ENCODE measurements around the gene CGNL1.

Gene CGNL1

DNA sequence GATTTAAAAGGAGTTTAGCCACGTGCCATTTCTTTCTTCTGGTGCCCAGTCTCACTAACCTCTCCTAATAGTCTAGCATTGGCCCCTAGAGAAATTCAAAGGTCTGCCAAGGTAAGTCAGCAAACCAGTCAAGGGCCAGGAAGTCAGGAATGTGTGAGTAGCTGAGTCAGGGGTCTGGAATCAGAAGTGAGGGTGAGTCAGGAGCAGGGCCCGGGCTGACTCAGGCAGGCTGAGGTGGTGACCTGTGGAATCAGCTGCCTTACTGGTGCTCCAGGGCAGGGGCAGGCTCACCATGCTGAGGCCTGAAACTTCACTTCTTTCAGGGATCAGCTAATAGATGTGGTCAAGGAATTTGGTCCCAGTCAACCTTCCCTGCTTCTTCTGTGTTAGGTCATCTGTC lies 109.6 kb downstream of the CGNL1 start:
- DNase-seq: no peak
- H3K27ac ChIP-seq (ENCODE audit: low read length): no peak overlapping the region
- H3K4me1 ChIP-seq (ENCODE audit: insufficient read depth, low read length): no peaks in the 10 kb centered on the region
- H2AFZ ChIP-seq (ENCODE audit: low read depth, low read length): no peak overlapping the region
- peaks cover 5% of the 10 kb centered on the region for H3K27me3 ChIP-seq (ENCODE audit: insufficient read depth, low read length, poor library complexity)
- no peaks in the 10 kb centered on the region for H3K79me2 ChIP-seq (ENCODE audit: insufficient read depth, low read length)
- TF ChIP-seq, protein P1, sequence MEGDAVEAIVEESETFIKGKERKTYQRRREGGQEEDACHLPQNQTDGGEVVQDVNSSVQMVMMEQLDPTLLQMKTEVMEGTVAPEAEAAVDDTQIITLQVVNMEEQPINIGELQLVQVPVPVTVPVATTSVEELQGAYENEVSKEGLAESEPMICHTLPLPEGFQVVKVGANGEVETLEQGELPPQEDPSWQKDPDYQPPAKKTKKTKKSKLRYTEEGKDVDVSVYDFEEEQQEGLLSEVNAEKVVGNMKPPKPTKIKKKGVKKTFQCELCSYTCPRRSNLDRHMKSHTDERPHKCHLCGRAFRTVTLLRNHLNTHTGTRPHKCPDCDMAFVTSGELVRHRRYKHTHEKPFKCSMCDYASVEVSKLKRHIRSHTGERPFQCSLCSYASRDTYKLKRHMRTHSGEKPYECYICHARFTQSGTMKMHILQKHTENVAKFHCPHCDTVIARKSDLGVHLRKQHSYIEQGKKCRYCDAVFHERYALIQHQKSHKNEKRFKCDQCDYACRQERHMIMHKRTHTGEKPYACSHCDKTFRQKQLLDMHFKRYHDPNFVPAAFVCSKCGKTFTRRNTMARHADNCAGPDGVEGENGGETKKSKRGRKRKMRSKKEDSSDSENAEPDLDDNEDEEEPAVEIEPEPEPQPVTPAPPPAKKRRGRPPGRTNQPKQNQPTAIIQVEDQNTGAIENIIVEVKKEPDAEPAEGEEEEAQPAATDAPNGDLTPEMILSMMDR (IDR thresholded peaks at IDR 0.05; ENCODE audit: borderline replicate concordance, extremely low read depth, low read length, poor library complexity, severe bottlenecking): no peak
- TF ChIP-seq EZH2 (IDR thresholded peaks at IDR 0.05; ENCODE audit: borderline replicate concordance, low read depth, low read length, severe bottlenecking): no peak
- no peak for ATAC-seq (ENCODE audit: insufficient read depth, low read depth)
- no peaks in the 10 kb centered on the region for H3K36me3 ChIP-seq (ENCODE audit: insufficient read depth, low read length)
- H3K9ac ChIP-seq (ENCODE audit: low read depth, low read length): no peak overlapping the region
- H4K20me1 ChIP-seq (ENCODE audit: insufficient read depth, low read length): no peaks in the 10 kb centered on the region
- H3K9me3 ChIP-seq (ENCODE audit: insufficient read depth, low read length, severe bottlenecking): no peaks in the 10 kb centered on the region
- H3K4me3 ChIP-seq (ENCODE audit: low read depth in 1 of 2, low read length in 2 of 2): no peak overlapping the region
- no peak overlapping the region for H3K4me2 ChIP-seq (ENCODE audit: insufficient read depth, low read length)

DNA sequence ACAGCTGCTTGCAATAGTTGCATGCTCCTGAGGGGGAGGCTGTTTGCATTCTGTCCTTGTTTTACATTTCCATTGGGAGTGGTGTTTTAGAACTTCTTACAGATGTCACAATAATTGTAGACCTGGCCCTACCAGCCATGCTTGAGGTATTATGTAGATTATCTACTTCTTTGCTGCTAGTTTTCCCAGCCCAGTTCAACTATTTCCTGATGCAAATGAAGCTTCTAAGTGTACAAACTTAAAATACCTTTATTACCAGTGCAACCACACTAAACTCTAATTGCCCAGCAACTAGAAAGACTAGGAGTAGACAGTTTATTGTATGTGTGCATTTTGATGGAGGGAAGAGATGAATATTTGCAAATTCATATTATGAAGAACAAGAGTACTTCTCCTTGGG lies 110.5 kb downstream of the CGNL1 start:
- DNase-seq: no peak
- Histone ChIP-seq H3K4me2 (ENCODE audit: insufficient read depth, low read length) (no peak overlapping the region), H3K9ac (ENCODE audit: low read depth, low read length) (no peak overlapping the region), H3K9me3 (ENCODE audit: insufficient read depth, low read length, severe bottlenecking) (no peaks in the 10 kb centered on the region), H3K27me3 (ENCODE audit: insufficient read depth, low read length, poor library complexity) (peaks cover 5% of the 10 kb centered on the region), H3K4me1 (ENCODE audit: insufficient read depth, low read length) (no peaks in the 10 kb centered on the region), H4K20me1 (ENCODE audit: insufficient read depth, low read length) (no peaks in the 10 kb centered on the region), H3K36me3 (ENCODE audit: insufficient read depth, low read length) (no peaks in the 10 kb centered on the region), H3K79me2 (ENCODE audit: insufficient read depth, low read length) (no peaks in the 10 kb centered on the region), H2AFZ (ENCODE audit: low read depth, low read length) (no peak overlapping the region), H3K4me3 (ENCODE audit: low read depth in 1 of 2, low read length in 2 of 2) (no peak overlapping the region), H3K27ac (ENCODE audit: low read length) (no peak overlapping the region)
- ATAC-seq (ENCODE audit: insufficient read depth, low read depth): no peak
- no peak for TF ChIP-seq EZH2 (IDR thresholded peaks at IDR 0.05; ENCODE audit: borderline replicate concordance, low read depth, low read length, severe bottlenecking)
- TF ChIP-seq, protein P1 (IDR thresholded peaks at IDR 0.05; ENCODE audit: borderline replicate concordance, extremely low read depth, low read length, poor library complexity, severe bottlenecking): no peak

GRCh38 chr15:57489122-57489521 lies 112.8 kb downstream of the CGNL1 start:
- Histone ChIP-seq H2AFZ (ENCODE audit: low read depth, low read length) (no peak overlapping the region), H3K79me2 (ENCODE audit: insufficient read depth, low read length) (no peaks in the 10 kb centered on the region), H3K27me3 (ENCODE audit: insufficient read depth, low read length, poor library complexity) (peaks cover 13% of the 10 kb centered on the region), H3K9ac (ENCODE audit: low read depth, low read length) (no peak overlapping the region), H4K20me1 (ENCODE audit: insufficient read depth, low read length) (no peaks in the 10 kb centered on the region), H3K9me3 (ENCODE audit: insufficient read depth, low read length, severe bottlenecking) (no peaks in the 10 kb centered on the region), H3K4me1 (ENCODE audit: insufficient read depth, low read length) (no peaks in the 10 kb centered on the region), H3K4me3 (ENCODE audit: low read depth in 1 of 2, low read length in 2 of 2) (no peak overlapping the region), H3K4me2 (ENCODE audit: insufficient read depth, low read length) (no peak overlapping the region), H3K27ac (ENCODE audit: low read length) (no peak overlapping the region), H3K36me3 (ENCODE audit: insufficient read depth, low read length) (no peaks in the 10 kb centered on the region)
- no peak for TF ChIP-seq EZH2 (IDR thresholded peaks at IDR 0.05; ENCODE audit: borderline replicate concordance, low read depth, low read length, severe bottlenecking)
- ATAC-seq (ENCODE audit: insufficient read depth, low read depth) (no peak), DNase-seq (no peak)

GRCh38 chr15:57493351-57493750 lies 117.0 kb downstream of the CGNL1 start:
- H3K79me2 ChIP-seq (ENCODE audit: insufficient read depth, low read length): no peaks in the 10 kb centered on the region
- H3K4me3 ChIP-seq (ENCODE audit: low read depth in 1 of 2, low read length in 2 of 2): no peak overlapping the region
- H3K4me1 ChIP-seq (ENCODE audit: insufficient read depth, low read length): no peaks in the 10 kb centered on the region
- H4K20me1 ChIP-seq (ENCODE audit: insufficient read depth, low read length): no peaks in the 10 kb centered on the region
- H3K27me3 ChIP-seq (ENCODE audit: insufficient read depth, low read length, poor library complexity): peaks cover 13% of the 10 kb centered on the region
- H3K9ac ChIP-seq (ENCODE audit: low read depth, low read length): no peak overlapping the region
- H3K27ac ChIP-seq (ENCODE audit: low read length): no peak overlapping the region
- no peaks in the 10 kb centered on the region for H3K9me3 ChIP-seq (ENCODE audit: insufficient read depth, low read length, severe bottlenecking)
- H2AFZ ChIP-seq (ENCODE audit: low read depth, low read length): no peak overlapping the region
- ATAC-seq (ENCODE audit: insufficient read depth, low read depth) (no peak), DNase-seq (no peak)
- no peak overlapping the region for H3K4me2 ChIP-seq (ENCODE audit: insufficient read depth, low read length)
- no peak for TF ChIP-seq EZH2 (IDR thresholded peaks at IDR 0.05; ENCODE audit: borderline replicate concordance, low read depth, low read length, severe bottlenecking)
- TF ChIP-seq, protein P1 (IDR thresholded peaks at IDR 0.05; ENCODE audit: borderline replicate concordance, extremely low read depth, low read length, poor library complexity, severe bottlenecking): no peak
- H3K36me3 ChIP-seq (ENCODE audit: insufficient read depth, low read length): no peaks in the 10 kb centered on the region

Data from DND-41 (cell line).